Uterus (tissue), 4 donors: Measurements from ENCODE around the gene MAN2B1. TPM values are rescaled to one million over a fixed set of nuclear protein-coding genes. Genes with fewer than 3 reads are reported as not detected.
A peak's percentile ranks its signal among the peaks of the same experiment; 100 is the strongest.

Source experiments
- DNase-seq, 2 donors: peaks; one replicate each; pipeline ENCODE4 v3.0.0-alpha.2; 2019 to 2020
- H3K27ac ChIP-seq, 2 donors: fragments of 200-600 bp; sonication (generic); 1 replicate in 1 of 2; 2 replicates in 1 of 2; pipeline ENCODE4 v1.5.1; 2016 to 2018
- H3K27me3 ChIP-seq, 2 donors: fragments of 200-600 bp; sonication (generic); one replicate each; pipeline ENCODE4 v1.5.1; 2018 to 2019; ENCODE audit warnings: control low read depth in 1 of 2
- H3K36me3 ChIP-seq, 2 donors: fragments of 200-600 bp; sonication (generic); one replicate each; pipeline ENCODE4 v1.5.1; 2019; ENCODE audit warnings: control low read depth in 1 of 2
- H3K4me1 ChIP-seq, 2 donors: fragments of 200-600 bp; sonication (generic); one replicate each; pipeline ENCODE4 v1.5.1; 2018 to 2019; ENCODE audit warnings: control low read depth in 1 of 2
- H3K4me3 ChIP-seq, 2 donors: fragments of 200-600 bp; sonication (generic); 1 replicate in 1 of 2; 2 replicates in 1 of 2; pipeline ENCODE4 v1.5.1; 2018 to 2019; ENCODE audit warnings: mild to moderate bottlenecking in 1 of 2
- H3K9me3 ChIP-seq, 2 donors: fragments of 200-600 bp; sonication (generic); one replicate each; pipeline ENCODE4 v1.5.1; 2019; ENCODE audit warnings: control low read depth in 1 of 2
- POLR2A ChIP-seq, 2 donors: fragments of 450-650 bp; IDR thresholded peaks; one replicate each; pipeline ENCODE4 v1.6.1; 2016; ENCODE audit warnings: antibody characterized with exemption in 2 of 2, mild to moderate bottlenecking in 1 of 2, moderate library complexity in 1 of 2
- intact Hi-C: fragments of 100-400 bp; cut with DNase I; formaldehyde crosslinking; loops from one replicate; pipeline ENCODE4 v1.15.1; 2023; ENCODE audit warnings: low total_unique reads
- small RNA-seq: library from RNA; depleted of rRNA; stranded (forward); fragments of <200 nt; gene quantifications from one replicate; pipeline ENCODE3, GENCODE V24; 2016
- total RNA-seq, 4 donors: library from RNA; depleted of rRNA in 3 of 4; stranded (reverse); fragments of >200 nt in 3 of 4; gene quantifications; one replicate each; pipeline versions ENCODE4 v1.1.0 to v1.2.4, GENCODE V29; 2014 to 2023
- TF ChIP-seq, protein P1 (sequence below), 4 experiments: fragments of 200-600 bp in 2 of 4; fragments of 450-650 bp in 2 of 4; sonication (generic) in 2 of 4; IDR thresholded peaks; one replicate each; pipeline ENCODE4 v1.5.1; 2016 to 2019; ENCODE audit warnings: antibody characterized with exemption in 4 of 4, mild to moderate bottlenecking in 2 of 4, moderate library complexity in 1 of 4
- donor health status: DM: yes; HTN: yes; CAD: no.

The MAN2B1 gene
- total RNA-seq, 4 donors from 2014 or later = 15.9 to 54.1 (median 42.8) TPM

- TF ChIP-seq POLR2A (IDR thresholded peaks at IDR 0.05) = no peak
- TF ChIP-seq, protein P1, sequence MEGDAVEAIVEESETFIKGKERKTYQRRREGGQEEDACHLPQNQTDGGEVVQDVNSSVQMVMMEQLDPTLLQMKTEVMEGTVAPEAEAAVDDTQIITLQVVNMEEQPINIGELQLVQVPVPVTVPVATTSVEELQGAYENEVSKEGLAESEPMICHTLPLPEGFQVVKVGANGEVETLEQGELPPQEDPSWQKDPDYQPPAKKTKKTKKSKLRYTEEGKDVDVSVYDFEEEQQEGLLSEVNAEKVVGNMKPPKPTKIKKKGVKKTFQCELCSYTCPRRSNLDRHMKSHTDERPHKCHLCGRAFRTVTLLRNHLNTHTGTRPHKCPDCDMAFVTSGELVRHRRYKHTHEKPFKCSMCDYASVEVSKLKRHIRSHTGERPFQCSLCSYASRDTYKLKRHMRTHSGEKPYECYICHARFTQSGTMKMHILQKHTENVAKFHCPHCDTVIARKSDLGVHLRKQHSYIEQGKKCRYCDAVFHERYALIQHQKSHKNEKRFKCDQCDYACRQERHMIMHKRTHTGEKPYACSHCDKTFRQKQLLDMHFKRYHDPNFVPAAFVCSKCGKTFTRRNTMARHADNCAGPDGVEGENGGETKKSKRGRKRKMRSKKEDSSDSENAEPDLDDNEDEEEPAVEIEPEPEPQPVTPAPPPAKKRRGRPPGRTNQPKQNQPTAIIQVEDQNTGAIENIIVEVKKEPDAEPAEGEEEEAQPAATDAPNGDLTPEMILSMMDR (IDR thresholded peaks at IDR 0.05) = no peak
- no peaks in the 10 kb centered on the region for H3K9me3 ChIP-seq
- no peaks in the 10 kb centered on the region for H3K4me1 ChIP-seq
- no peak overlapping the region for H3K27ac ChIP-seq
- no peaks in the 10 kb centered on the region for H3K36me3 ChIP-seq
- H3K4me3 ChIP-seq = no peak overlapping the region
- no peak for DNase-seq
- H3K27me3 ChIP-seq = no peaks in the 10 kb centered on the region
- intact Hi-C loops = no loop called here
These were observed 58.9 kb downstream of the MAN2B1 start for GRCh38 chr19:12607631-12608030.

- intact Hi-C loops = no loop called here
- TF ChIP-seq, protein P1 (IDR thresholded peaks at IDR 0.05) = no peak
- TF ChIP-seq POLR2A (IDR thresholded peaks at IDR 0.05) = no peak
- no peak overlapping the region for H3K4me3 ChIP-seq
- H3K27me3 ChIP-seq = no peaks in the 10 kb centered on the region
- no peak overlapping the region for H3K27ac ChIP-seq
- DNase-seq = no peak
- H3K9me3 ChIP-seq = no peaks in the 10 kb centered on the region
- no peaks in the 10 kb centered on the region for H3K4me1 ChIP-seq
- H3K36me3 ChIP-seq = no peaks in the 10 kb centered on the region
These were observed 59.7 kb downstream of the MAN2B1 start for GRCh38 chr19:12606796-12607195.

DNA sequence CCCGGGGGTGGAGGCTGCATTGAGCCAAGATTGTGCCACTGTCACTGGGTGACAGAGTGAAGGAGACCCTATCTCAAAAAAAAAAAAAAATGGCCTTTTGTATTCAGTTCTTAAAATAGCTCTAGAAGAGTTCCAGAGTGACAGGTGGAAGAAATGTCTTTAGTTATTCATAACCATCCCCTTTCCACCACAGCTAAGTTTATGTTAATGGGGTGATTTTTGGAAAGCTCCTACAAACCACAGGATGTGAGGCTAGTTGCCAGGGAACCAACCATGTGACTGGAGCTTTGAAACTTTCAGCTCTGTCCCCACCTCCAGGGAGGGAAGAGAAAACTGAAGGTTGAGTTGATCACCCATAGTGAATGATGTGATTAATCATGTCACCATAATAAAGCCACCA is 62.8 kb downstream of the MAN2B1 start:
- Histone ChIP-seq H3K27ac (no peak overlapping the region), H3K4me1 (no peaks in the 10 kb centered on the region), H3K9me3 (no peaks in the 10 kb centered on the region), H3K27me3 (no peaks in the 10 kb centered on the region), H3K4me3 (no peak overlapping the region), H3K36me3 (no peaks in the 10 kb centered on the region)
- intact Hi-C loops = no loop called here
- DNase-seq = no peak
- TF ChIP-seq, protein P1 (IDR thresholded peaks at IDR 0.05) = no peak
- TF ChIP-seq POLR2A (IDR thresholded peaks at IDR 0.05) = no peak

DNA sequence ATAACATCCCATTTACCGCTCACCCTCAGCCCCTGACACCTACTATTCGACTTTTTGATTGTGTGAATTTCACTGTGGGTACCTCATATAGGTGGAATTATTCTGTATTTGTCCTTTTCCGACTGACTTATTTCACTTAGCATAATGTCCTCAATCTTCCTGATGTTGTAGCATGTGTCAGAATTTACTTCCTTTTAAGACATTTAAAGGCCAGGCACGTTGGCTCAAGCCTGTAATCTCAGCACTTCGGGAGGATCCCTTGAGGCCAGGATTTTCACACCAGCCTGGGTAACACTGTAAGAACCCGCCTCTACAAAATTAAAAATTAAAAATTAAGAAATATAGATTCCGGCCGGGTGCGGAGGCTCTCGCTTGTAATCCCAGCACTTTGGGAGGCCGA is 68.9 kb downstream of the MAN2B1 start:
- Histone ChIP-seq H3K9me3 (no peaks in the 10 kb centered on the region), H3K27me3 (no peaks in the 10 kb centered on the region), H3K27ac (no peak overlapping the region), H3K36me3 (no peaks in the 10 kb centered on the region), H3K4me1 (no peaks in the 10 kb centered on the region), H3K4me3 (no peak overlapping the region)
- intact Hi-C loops = no loop called here
- DNase-seq = no peak
- no peak for TF ChIP-seq POLR2A (IDR thresholded peaks at IDR 0.05)
- TF ChIP-seq, protein P1 (IDR thresholded peaks at IDR 0.05) = no peak

DNA sequence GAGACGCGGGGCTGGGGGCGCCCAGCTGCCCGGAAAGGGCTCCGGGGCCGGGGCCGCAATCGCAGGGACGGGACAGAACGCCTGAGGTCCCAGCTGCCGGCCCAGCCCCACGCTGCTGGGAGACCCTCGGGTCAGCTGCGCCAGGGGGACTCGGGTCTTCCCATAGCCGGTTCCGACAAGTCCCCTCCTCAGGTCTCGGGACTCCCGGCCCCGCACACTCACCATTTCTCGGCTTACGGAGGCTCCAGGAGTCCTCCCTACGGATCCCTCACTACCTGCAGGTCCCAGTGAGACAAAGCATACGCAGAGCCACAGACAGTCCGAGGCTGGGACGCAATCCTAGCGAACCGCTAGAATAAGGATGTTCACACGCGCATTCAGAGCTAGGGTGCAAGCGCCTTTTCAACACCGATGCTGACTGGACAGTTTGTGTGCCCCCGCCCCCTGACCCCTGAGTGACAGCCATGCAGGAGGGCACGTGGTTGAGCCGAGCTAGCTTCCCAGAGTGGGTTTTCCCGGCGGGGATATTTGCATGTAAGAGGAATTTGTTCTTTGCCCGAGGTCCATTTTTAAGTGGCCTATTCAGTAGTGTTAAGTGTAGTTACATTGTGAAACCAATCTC is 69.5 kb downstream of the MAN2B1 start:
- Histone ChIP-seq H3K27ac (no peak overlapping the region), H3K4me3 (no peak overlapping the region), H3K36me3 (no peaks in the 10 kb centered on the region), H3K27me3 (no peaks in the 10 kb centered on the region), H3K9me3 (no peaks in the 10 kb centered on the region), H3K4me1 (no peaks in the 10 kb centered on the region)
- DNase-seq = no peak
- intact Hi-C loops = no loop called here
- TF ChIP-seq POLR2A (IDR thresholded peaks at IDR 0.05) = no peak
- TF ChIP-seq, protein P1 (IDR thresholded peaks at IDR 0.05) = no peak

Small RNA genes within 50 kb of the gene (small RNA-seq; reads per million reads assigned to genes)
- gene SNORD41 = 749 reads per million, percentile 97 among the genes with 10 or more reads in this experiment

Other genes starting within 250 kb of the MAN2B1 start
- gene ZNF443, start 225.7 kb downstream of the MAN2B1 start, total RNA-seq = 10 to 100 TPM in 1 of 4 donors, 1 to 10 TPM in 3; 5.3 to 15.4 (median 8.4) TPM
- 10 to 100 TPM in 1 of 4 donors, 1 to 10 TPM in 3; 5.0 to 20.8 (median 6.9) TPM for gene ZNF709, start 181.9 kb downstream of the MAN2B1 start, total RNA-seq
- gene ZNF564, start 115.3 kb downstream of the MAN2B1 start, total RNA-seq = 10 to 100 TPM in 3 of 4 donors, under 1 TPM in 1; 0.88 to 28.1 (median 21.9) TPM
- 10 to 100 TPM in 2 of 4 donors, 1 to 10 TPM in 1, under 1 TPM in 1; 0.59 to 15.4 (median 8.1) TPM for gene ZNF490, start 55.9 kb downstream of the MAN2B1 start, total RNA-seq
- 10 to 100 TPM; 22.9 to 67.9 (median 37.1) TPM for gene ZNF791, start 55.8 kb downstream of the MAN2B1 start, total RNA-seq
- gene WDR83, start 65 bp upstream of the MAN2B1 start, total RNA-seq = 10 to 100 TPM in 2 of 4 donors, 1 to 10 TPM in 2; 1.5 to 24.7 (median 8.5) TPM
- gene DHPS, start 15.1 kb upstream of the MAN2B1 start, total RNA-seq = 100 to 1,000 TPM in 2 of 4 donors, 10 to 100 TPM in 2; 70.9 to 125 (median 97.1) TPM
- not detected for gene GNG14, start 21.3 kb upstream of the MAN2B1 start, total RNA-seq
- gene FBXW9, start 29.9 kb upstream of the MAN2B1 start, total RNA-seq = 1 to 10 TPM in 2 of 4 donors, not detected in 2; 3.8 to 9.5 TPM
- 10 to 100 TPM; 29.7 to 92.9 (median 71.2) TPM for gene TNPO2, start 57.2 kb upstream of the MAN2B1 start, total RNA-seq
- 100 to 1,000 TPM in 3 of 4 donors, 10 to 100 TPM in 1; 88.8 to 490 (median 244) TPM for gene TRIR, start 67.9 kb upstream of the MAN2B1 start, total RNA-seq
- 10 to 100 TPM; 15.4 to 57.4 (median 36.4) TPM for gene GET3, start 70.8 kb upstream of the MAN2B1 start, total RNA-seq
- under 1 TPM in 2 of 4 donors, not detected in 2; 0.14 to 0.29 TPM for gene BEST2, start 85.0 kb upstream of the MAN2B1 start, total RNA-seq
- 10 to 100 TPM in 2 of 4 donors, 1 to 10 TPM in 1, under 1 TPM in 1; 0.59 to 37.5 (median 14.0) TPM for gene HOOK2, start 108.8 kb upstream of the MAN2B1 start, total RNA-seq
- 100 to 1,000 TPM in 1 of 4 donors, 10 to 100 TPM in 3; 47.4 to 417 (median 81.5) TPM for gene JUNB, start 124.7 kb upstream of the MAN2B1 start, total RNA-seq
- gene PRDX2, start 135.1 kb upstream of the MAN2B1 start, total RNA-seq = 100 to 1,000 TPM; 148 to 178 (median 163) TPM
- gene THSD8, start 135.3 kb upstream of the MAN2B1 start, total RNA-seq = 1 to 10 TPM in 1 of 4 donors, not detected in 3; 4.1 TPM
- 10 to 100 TPM in 1 of 4 donors, 1 to 10 TPM in 3; 2.3 to 18.9 (median 3.1) TPM for gene RNASEH2A, start 139.8 kb upstream of the MAN2B1 start, total RNA-seq
- not detected for gene RTBDN, start 167.8 kb upstream of the MAN2B1 start, total RNA-seq
- gene MAST1, start 171.8 kb upstream of the MAN2B1 start, total RNA-seq = 1 to 10 TPM in 1 of 4 donors, not detected in 3; 1.2 TPM
- gene DNASE2, start 214.7 kb upstream of the MAN2B1 start, total RNA-seq = 10 to 100 TPM; 19.0 to 65.8 (median 31.0) TPM
- under 1 TPM in 2 of 4 donors, not detected in 2; 0.77 to 0.97 TPM for gene KLF1, start 220.5 kb upstream of the MAN2B1 start, total RNA-seq
- 10 to 100 TPM in 3 of 4 donors, 1 to 10 TPM in 1; 6.8 to 47.9 (median 18.2) TPM for gene GCDH, start 224.4 kb upstream of the MAN2B1 start, total RNA-seq